GM12878 (cell line): Measurements from ENCODE around the gene BLOC1S2. TPM values are rescaled to one million over a fixed set of nuclear protein-coding genes. Genes with fewer than 3 reads are reported as not detected.
A peak's percentile ranks its signal among the peaks of the same experiment; 100 is the strongest.

Experiments
- CHD2 ChIP-seq: IDR thresholded peaks from 2 replicates; pipeline ENCODE4 v1.6.1; 2011; ENCODE audit warnings: low read depth, low read length, improper control_type of control experiment, borderline replicate concordance
- FOS ChIP-seq: IDR thresholded peaks from 3 replicates; pipeline ENCODE4 v1.6.1; 2011; ENCODE audit warnings: borderline replicate concordance; ENCODE audit not compliant: insufficient read length; ENCODE audit errors: extremely low read depth
- FOXM1 ChIP-seq: IDR thresholded peaks from 2 replicates; pipeline ENCODE4 v1.6.1; 2012; ENCODE audit warnings: low read depth, mild to moderate bottlenecking, inconsistent platforms, low read length, moderate library complexity
- MTA3 ChIP-seq: IDR thresholded peaks from 2 replicates; pipeline ENCODE4 v1.6.1; 2012; ENCODE audit warnings: low read length, inconsistent platforms, borderline replicate concordance
- MYC ChIP-seq: IDR thresholded peaks from 2 replicates; pipeline ENCODE4 v1.6.1; 2011; ENCODE audit warnings: mild to moderate bottlenecking, low read length, moderate library complexity, inconsistent platforms; ENCODE audit not compliant: insufficient read depth, insufficient replicate concordance, insufficient read length, severe bottlenecking
- NRF1 ChIP-seq: conservative IDR thresholded peaks from 2 replicates; pipeline ENCODE4 v1.6.1; 2011; ENCODE audit warnings: mild to moderate bottlenecking, low read depth, low read length, improper control_type of control experiment
- PAX8 ChIP-seq: fragments of 450-650 bp; IDR thresholded peaks from 2 replicates; pipeline ENCODE4 v1.6.1; 2017; ENCODE audit warnings: mild to moderate bottlenecking, moderate library complexity
- PML ChIP-seq: IDR thresholded peaks from 2 replicates; pipeline ENCODE4 v1.6.1; 2012; ENCODE audit warnings: low read length, inconsistent platforms
- POLR2A ChIP-seq: IDR thresholded peaks from 2 replicates; pipeline ENCODE4 v1.6.1; 2011; ENCODE audit warnings: low read depth, mild to moderate bottlenecking, low read length
- POLR2AphosphoS2 ChIP-seq: IDR thresholded peaks from 2 replicates; pipeline ENCODE4 v1.6.1; 2011; ENCODE audit warnings: low read depth, mild to moderate bottlenecking, low read length, improper control_type of control experiment, moderate library complexity
- RAD21 ChIP-seq: IDR thresholded peaks from 2 replicates; pipeline ENCODE4 v1.6.1; 2011; ENCODE audit warnings: mild to moderate bottlenecking, low read depth, low read length, moderate library complexity; ENCODE audit not compliant: insufficient read depth
- RBBP5 ChIP-seq: fragments of 200-600 bp; sonication (generic); conservative IDR thresholded peaks from 2 replicates; pipeline ENCODE4 v1.6.1; 2016
- SMAD1 ChIP-seq: fragments of 450-650 bp; IDR thresholded peaks from 2 replicates; pipeline ENCODE4 v1.6.1; 2018; ENCODE audit warnings: mild to moderate bottlenecking, low read depth; ENCODE audit not compliant: partially characterized antibody
- SPI1 ChIP-seq: IDR thresholded peaks from 2 replicates; pipeline ENCODE4 v1.6.1; 2011; ENCODE audit warnings: low read depth, mild to moderate bottlenecking, low read length, moderate library complexity, borderline replicate concordance; ENCODE audit not compliant: insufficient read depth
- STAT3 ChIP-seq: IDR thresholded peaks from 2 replicates; pipeline ENCODE4 v1.6.1; 2011; ENCODE audit warnings: low read depth, low read length, improper control_type of control experiment
- TBL1XR1 ChIP-seq: IDR thresholded peaks from 2 replicates; pipeline ENCODE4 v1.6.1; 2012; ENCODE audit warnings: low read depth, low read length, improper control_type of control experiment
- polyA plus RNA-seq, 11 experiments: library from polyadenylated mRNA; depleted of rRNA in 4 of 11; unstranded in 6 of 11; stranded (reverse) in 5 of 11; fragments of >200 nt; fragmentation: Nextera tagmentation in 4 of 11; fragmentation: Illumina TruSeq in 1 of 11; extraction: Ambion mirVana in 4 of 11; extraction: Trizol in 1 of 11; gene quantifications; 1 replicate in 1 of 11; 2 replicates in 10 of 11; pipeline versions ENCODE4 v1.2.1 to v1.2.3, GENCODE V29; 2011 to 2016; ENCODE audit warnings: inconsistent platforms in 2 of 11, missing spikeins in 2 of 11, low read depth in 1 of 11
- total RNA-seq, 4 experiments: library from RNA; depleted of rRNA in 3 of 4; stranded (reverse); fragments of >200 nt in 3 of 4; fragmentation: Illumina TruSeq in 1 of 4; extraction: Trizol in 1 of 4; gene quantifications; 2 replicates each; pipeline versions ENCODE4 v1.2.1 to v1.2.3, GENCODE V29; 2013 to 2021
- TF ChIP-seq, protein P1 (sequence below): fragments of 450-650 bp; IDR thresholded peaks from 2 replicates; pipeline ENCODE4 v1.6.1; 2017; ENCODE audit warnings: low read depth, mild to moderate bottlenecking, moderate library complexity
- TF ChIP-seq, protein P2 (sequence below): fragments of 450-650 bp; formaldehyde crosslinking; IDR thresholded peaks from 2 replicates; pipeline ENCODE4 v1.5.0; 2022; ENCODE audit warnings: mild to moderate bottlenecking, missing genetic modification characterization
- TF ChIP-seq, protein P3 (sequence below): fragments of 450-650 bp; IDR thresholded peaks from 2 replicates; pipeline ENCODE4 v1.6.1; 2018; ENCODE audit warnings: borderline replicate concordance, mild to moderate bottlenecking; ENCODE audit not compliant: partially characterized antibody
- TF ChIP-seq, protein P4 (sequence below): fragments of 150-350 bp; IDR thresholded peaks from 2 replicates; pipeline ENCODE4 v1.6.1; 2014; ENCODE audit warnings: mild to moderate bottlenecking, low read depth, low read length

BLOC1S2 gene
- total and polyA plus RNA-seq, 10 of the 15 experiments (the other 5 are each of a cell fraction or from before 2014, with no cell fraction given), result 58.6 to 164 (median 79.5) TPM

DNA sequence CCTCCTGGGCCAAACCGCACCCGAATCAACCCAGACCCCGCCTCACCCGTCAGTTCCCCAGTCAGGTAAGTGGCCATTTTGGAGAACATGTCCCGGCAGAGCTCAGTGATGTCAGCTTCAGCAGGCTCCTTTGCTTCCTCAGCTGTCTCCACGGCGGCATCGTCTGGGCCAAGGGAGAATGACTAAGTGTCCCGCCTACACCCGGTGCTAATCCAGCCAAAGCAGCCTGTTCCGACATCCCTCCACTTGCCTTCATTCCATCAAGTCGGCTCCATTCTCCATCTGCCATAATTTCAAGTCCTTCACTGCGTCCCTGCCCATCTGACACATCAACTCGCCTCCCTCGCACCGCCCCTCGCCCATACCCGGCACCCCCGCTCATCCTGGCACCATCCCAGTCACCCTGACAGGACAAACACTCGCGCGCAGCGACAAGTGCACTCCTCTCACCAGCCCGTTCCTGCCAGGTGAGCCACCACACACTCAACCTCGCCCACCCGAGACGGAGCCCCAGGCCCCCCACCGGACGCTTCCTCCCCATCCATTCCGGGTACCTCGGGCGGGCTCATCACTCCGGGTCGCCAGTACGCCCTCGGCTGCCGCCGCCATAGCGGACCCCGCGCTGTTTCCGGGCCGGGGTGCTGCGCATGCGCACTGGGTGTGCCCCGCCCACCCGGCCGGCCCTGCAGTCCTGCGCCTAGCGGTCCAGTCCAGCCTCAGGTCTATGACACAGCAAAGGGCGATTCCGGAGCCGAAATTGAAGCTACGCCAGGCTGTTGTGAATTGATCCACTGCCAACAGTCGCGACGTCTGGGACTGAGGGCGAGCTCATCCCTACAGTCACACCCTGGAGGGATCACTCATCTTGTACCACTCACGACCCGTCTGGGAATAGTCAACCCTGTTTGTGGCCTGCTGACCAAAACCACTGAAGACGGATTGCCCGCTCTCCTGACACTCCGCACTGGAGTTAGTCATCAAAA is at the start of gene BLOC1S2 (continued):
- TF ChIP-seq, protein P1, sequence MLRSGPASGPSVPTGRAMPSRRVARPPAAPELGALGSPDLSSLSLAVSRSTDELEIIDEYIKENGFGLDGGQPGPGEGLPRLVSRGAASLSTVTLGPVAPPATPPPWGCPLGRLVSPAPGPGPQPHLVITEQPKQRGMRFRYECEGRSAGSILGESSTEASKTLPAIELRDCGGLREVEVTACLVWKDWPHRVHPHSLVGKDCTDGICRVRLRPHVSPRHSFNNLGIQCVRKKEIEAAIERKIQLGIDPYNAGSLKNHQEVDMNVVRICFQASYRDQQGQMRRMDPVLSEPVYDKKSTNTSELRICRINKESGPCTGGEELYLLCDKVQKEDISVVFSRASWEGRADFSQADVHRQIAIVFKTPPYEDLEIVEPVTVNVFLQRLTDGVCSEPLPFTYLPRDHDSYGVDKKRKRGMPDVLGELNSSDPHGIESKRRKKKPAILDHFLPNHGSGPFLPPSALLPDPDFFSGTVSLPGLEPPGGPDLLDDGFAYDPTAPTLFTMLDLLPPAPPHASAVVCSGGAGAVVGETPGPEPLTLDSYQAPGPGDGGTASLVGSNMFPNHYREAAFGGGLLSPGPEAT, result peak; percentile 51
- TF ChIP-seq NRF1 (peak; percentile 81), MTA3 (no peak), RBBP5 (no peak), SPI1 (no peak), STAT3 (no peak), MYC (no peak), PAX8 (no peak), RAD21 (no peak), TBL1XR1 (no peak), POLR2A (peak; percentile 98), PML (0 out of 2 replicates have a peak, but pooled peaks have one; percentile 42), FOS (no peak), CHD2 (no peak), FOXM1 (no peak), SMAD1 (no peak), POLR2AphosphoS2 (peak; percentile 81; the same call in 1 of the 2 replicates)
- TF ChIP-seq, protein P2, sequence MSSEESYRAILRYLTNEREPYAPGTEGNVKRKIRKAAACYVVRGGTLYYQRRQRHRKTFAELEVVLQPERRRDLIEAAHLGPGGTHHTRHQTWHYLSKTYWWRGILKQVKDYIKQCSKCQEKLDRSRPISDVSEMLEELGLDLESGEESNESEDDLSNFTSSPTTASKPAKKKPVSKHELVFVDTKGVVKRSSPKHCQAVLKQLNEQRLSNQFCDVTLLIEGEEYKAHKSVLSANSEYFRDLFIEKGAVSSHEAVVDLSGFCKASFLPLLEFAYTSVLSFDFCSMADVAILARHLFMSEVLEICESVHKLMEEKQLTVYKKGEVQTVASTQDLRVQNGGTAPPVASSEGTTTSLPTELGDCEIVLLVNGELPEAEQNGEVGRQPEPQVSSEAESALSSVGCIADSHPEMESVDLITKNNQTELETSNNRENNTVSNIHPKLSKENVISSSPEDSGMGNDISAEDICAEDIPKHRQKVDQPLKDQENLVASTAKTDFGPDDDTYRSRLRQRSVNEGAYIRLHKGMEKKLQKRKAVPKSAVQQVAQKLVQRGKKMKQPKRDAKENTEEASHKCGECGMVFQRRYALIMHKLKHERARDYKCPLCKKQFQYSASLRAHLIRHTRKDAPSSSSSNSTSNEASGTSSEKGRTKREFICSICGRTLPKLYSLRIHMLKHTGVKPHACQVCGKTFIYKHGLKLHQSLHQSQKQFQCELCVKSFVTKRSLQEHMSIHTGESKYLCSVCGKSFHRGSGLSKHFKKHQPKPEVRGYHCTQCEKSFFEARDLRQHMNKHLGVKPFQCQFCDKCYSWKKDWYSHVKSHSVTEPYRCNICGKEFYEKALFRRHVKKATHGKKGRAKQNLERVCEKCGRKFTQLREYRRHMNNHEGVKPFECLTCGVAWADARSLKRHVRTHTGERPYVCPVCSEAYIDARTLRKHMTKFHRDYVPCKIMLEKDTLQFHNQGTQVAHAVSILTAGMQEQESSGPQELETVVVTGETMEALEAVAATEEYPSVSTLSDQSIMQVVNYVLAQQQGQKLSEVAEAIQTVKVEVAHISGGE (CRISPR knock-in tag), result no peak
- TF ChIP-seq, protein P3, sequence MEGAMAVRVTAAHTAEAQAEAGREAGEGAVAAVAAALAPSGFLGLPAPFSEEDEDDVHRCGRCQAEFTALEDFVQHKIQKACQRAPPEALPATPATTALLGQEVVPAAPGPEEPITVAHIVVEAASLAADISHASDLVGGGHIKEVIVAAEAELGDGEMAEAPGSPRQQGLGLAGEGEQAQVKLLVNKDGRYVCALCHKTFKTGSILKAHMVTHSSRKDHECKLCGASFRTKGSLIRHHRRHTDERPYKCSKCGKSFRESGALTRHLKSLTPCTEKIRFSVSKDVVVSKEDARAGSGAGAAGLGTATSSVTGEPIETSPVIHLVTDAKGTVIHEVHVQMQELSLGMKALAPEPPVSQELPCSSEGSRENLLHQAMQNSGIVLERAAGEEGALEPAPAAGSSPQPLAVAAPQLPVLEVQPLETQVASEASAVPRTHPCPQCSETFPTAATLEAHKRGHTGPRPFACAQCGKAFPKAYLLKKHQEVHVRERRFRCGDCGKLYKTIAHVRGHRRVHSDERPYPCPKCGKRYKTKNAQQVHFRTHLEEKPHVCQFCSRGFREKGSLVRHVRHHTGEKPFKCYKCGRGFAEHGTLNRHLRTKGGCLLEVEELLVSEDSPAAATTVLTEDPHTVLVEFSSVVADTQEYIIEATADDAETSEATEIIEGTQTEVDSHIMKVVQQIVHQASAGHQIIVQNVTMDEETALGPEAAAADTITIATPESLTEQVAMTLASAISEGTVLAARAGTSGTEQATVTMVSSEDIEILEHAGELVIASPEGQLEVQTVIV, result peak; percentile 48
- TF ChIP-seq, protein P4, sequence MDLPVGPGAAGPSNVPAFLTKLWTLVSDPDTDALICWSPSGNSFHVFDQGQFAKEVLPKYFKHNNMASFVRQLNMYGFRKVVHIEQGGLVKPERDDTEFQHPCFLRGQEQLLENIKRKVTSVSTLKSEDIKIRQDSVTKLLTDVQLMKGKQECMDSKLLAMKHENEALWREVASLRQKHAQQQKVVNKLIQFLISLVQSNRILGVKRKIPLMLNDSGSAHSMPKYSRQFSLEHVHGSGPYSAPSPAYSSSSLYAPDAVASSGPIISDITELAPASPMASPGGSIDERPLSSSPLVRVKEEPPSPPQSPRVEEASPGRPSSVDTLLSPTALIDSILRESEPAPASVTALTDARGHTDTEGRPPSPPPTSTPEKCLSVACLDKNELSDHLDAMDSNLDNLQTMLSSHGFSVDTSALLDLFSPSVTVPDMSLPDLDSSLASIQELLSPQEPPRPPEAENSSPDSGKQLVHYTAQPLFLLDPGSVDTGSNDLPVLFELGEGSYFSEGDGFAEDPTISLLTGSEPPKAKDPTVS, result no peak
